ENCODE results near the gene MICAL3. TPM values are rescaled to one million over a fixed set of nuclear protein-coding genes. Genes with fewer than 3 reads are reported as not detected.

Gene MICAL3
- polyA plus RNA-seq, 1 donor from 2014 or later: 28.1 TPM

DNA sequence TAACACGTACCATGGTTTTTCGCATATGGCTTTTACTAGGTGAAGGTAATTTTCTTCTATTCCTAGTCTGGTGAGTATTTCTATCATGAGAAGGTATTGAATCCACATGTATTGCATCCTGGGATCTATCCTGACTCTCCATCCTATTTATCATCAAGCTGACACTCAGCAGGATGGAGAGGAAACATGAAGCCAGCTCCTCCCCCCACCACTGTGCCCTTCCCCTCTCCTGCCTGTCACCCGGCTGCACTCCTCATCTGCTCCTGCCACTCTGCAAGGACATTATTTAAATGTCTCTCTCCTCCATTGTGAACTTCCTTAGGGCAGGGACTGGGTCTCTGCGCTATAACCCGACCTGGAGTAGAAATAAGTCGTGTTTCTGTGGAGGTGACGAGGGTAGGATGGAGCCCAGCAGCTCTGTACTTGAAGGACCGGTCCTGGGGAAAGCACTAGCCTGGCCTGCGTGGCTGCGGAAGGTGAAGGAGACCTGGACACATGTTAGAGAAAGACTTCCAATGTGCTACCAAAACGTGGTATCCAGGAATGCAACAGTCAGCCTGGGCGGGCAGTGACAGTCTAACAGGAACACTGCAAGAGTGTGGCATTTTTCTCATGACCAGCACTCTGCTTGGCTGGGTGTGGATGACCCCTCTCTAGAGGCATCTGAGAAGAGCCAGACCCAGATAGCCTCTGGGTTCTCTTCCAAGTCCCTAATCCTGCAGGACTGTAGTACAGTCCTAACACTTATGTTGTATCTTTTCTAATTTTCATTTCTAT lies 111.2 kb downstream of the MICAL3 start:
- H3K9me2 ChIP-seq (ENCODE audit: insufficient read depth, low read length): no peaks in the 10 kb centered on the region
- no peak overlapping the region for H3K4me3 ChIP-seq (ENCODE audit: low read length)
- H3K4me2 ChIP-seq (ENCODE audit: low read length): no peak overlapping the region
- no peak overlapping the region for H2AFZ ChIP-seq (ENCODE audit: low read depth, low read length)
- peaks cover 3% of the 10 kb centered on the region for H3K79me2 ChIP-seq (replicated peaks; ENCODE audit: insufficient read depth, low read length)
- H3K27ac ChIP-seq (ENCODE audit: low read length): peak overlapping the region; percentile 25
- H4K20me1 ChIP-seq (ENCODE audit: insufficient read depth): no peaks in the 10 kb centered on the region
- TF ChIP-seq SMC3 (conservative IDR thresholded peaks at IDR 0.05; ENCODE audit: poor library complexity): no peak
- TF ChIP-seq TAF1 (IDR thresholded peaks at IDR 0.05; ENCODE audit: low read depth): no peak
- TF ChIP-seq, protein P1, sequence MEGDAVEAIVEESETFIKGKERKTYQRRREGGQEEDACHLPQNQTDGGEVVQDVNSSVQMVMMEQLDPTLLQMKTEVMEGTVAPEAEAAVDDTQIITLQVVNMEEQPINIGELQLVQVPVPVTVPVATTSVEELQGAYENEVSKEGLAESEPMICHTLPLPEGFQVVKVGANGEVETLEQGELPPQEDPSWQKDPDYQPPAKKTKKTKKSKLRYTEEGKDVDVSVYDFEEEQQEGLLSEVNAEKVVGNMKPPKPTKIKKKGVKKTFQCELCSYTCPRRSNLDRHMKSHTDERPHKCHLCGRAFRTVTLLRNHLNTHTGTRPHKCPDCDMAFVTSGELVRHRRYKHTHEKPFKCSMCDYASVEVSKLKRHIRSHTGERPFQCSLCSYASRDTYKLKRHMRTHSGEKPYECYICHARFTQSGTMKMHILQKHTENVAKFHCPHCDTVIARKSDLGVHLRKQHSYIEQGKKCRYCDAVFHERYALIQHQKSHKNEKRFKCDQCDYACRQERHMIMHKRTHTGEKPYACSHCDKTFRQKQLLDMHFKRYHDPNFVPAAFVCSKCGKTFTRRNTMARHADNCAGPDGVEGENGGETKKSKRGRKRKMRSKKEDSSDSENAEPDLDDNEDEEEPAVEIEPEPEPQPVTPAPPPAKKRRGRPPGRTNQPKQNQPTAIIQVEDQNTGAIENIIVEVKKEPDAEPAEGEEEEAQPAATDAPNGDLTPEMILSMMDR (IDR thresholded peaks at IDR 0.05; ENCODE audit: poor library complexity, severe bottlenecking): no peak
- TF ChIP-seq, protein P2, sequence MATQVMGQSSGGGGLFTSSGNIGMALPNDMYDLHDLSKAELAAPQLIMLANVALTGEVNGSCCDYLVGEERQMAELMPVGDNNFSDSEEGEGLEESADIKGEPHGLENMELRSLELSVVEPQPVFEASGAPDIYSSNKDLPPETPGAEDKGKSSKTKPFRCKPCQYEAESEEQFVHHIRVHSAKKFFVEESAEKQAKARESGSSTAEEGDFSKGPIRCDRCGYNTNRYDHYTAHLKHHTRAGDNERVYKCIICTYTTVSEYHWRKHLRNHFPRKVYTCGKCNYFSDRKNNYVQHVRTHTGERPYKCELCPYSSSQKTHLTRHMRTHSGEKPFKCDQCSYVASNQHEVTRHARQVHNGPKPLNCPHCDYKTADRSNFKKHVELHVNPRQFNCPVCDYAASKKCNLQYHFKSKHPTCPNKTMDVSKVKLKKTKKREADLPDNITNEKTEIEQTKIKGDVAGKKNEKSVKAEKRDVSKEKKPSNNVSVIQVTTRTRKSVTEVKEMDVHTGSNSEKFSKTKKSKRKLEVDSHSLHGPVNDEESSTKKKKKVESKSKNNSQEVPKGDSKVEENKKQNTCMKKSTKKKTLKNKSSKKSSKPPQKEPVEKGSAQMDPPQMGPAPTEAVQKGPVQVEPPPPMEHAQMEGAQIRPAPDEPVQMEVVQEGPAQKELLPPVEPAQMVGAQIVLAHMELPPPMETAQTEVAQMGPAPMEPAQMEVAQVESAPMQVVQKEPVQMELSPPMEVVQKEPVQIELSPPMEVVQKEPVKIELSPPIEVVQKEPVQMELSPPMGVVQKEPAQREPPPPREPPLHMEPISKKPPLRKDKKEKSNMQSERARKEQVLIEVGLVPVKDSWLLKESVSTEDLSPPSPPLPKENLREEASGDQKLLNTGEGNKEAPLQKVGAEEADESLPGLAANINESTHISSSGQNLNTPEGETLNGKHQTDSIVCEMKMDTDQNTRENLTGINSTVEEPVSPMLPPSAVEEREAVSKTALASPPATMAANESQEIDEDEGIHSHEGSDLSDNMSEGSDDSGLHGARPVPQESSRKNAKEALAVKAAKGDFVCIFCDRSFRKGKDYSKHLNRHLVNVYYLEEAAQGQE (IDR thresholded peaks at IDR 0.05; ENCODE audit: borderline replicate concordance): no peak
- TF ChIP-seq MXI1 (conservative IDR thresholded peaks at IDR 0.05; ENCODE audit: poor library complexity, severe bottlenecking): no peak
- no peak for TF ChIP-seq POLR2AphosphoS5 (IDR thresholded peaks at IDR 0.05)
- TF ChIP-seq EZH2 (IDR thresholded peaks at IDR 0.05; ENCODE audit: borderline replicate concordance, insufficient read depth, low read length, poor library complexity, severe bottlenecking): no peak
- no peak for TF ChIP-seq EP300 (conservative IDR thresholded peaks at IDR 0.05; ENCODE audit: poor library complexity, severe bottlenecking)
- TF ChIP-seq RAD21 (conservative IDR thresholded peaks at IDR 0.05): no peak
- no peaks in the 10 kb centered on the region for H3K27me3 ChIP-seq (ENCODE audit: insufficient read depth, low read depth, low read length)
- no peak overlapping the region for H3K9ac ChIP-seq (ENCODE audit: low read length)
- no peaks in the 10 kb centered on the region for H3K9me3 ChIP-seq (ENCODE audit: low read length)
- no peaks in the 10 kb centered on the region for H3F3A ChIP-seq (ENCODE audit: insufficient read depth, low read length, poor library complexity, severe bottlenecking)
- H3K36me3 ChIP-seq (ENCODE audit: insufficient read depth, low read length): peaks cover 4% of the 10 kb centered on the region

DNA sequence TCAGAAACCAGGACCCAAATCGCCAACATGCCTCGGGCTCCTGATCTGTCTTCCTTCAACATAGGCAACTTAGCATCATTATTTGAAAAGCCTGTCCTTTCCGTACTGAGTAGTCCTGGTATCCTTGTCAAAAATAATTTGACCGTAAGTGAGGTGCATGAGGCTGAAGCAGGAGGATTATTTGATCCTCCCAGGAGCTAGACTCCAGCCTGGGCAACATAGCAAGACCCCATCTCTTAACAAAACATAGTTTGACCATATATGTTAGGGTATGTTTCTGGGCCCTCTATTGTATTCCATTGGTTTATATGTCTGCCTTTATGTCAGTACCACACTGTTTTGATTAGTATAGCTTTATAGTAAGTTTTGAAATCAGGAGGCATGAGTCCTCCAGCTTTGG lies 112.5 kb downstream of the MICAL3 start:
- Histone ChIP-seq H2AFZ (ENCODE audit: low read depth, low read length) (no peak overlapping the region), H3K9me3 (ENCODE audit: low read length) (no peaks in the 10 kb centered on the region), H3K9me2 (ENCODE audit: insufficient read depth, low read length) (no peaks in the 10 kb centered on the region), H3K27me3 (ENCODE audit: insufficient read depth, low read depth, low read length) (no peaks in the 10 kb centered on the region), H3K79me2 (replicated peaks; ENCODE audit: insufficient read depth, low read length) (peaks cover 3% of the 10 kb centered on the region), H3K9ac (ENCODE audit: low read length) (no peak overlapping the region), H3K27ac (ENCODE audit: low read length) (peak overlapping the region; percentile 72), H4K20me1 (ENCODE audit: insufficient read depth) (no peaks in the 10 kb centered on the region), H3K4me3 (ENCODE audit: low read length) (no peak overlapping the region), H3K36me3 (ENCODE audit: insufficient read depth, low read length) (peaks cover 4% of the 10 kb centered on the region), H3K4me2 (ENCODE audit: low read length) (no peak overlapping the region), H3F3A (ENCODE audit: insufficient read depth, low read length, poor library complexity, severe bottlenecking) (no peaks in the 10 kb centered on the region)
- TF ChIP-seq EP300 (conservative IDR thresholded peaks at IDR 0.05; ENCODE audit: poor library complexity, severe bottlenecking): no peak
- TF ChIP-seq, protein P1 (IDR thresholded peaks at IDR 0.05; ENCODE audit: poor library complexity, severe bottlenecking): no peak
- no peak for TF ChIP-seq POLR2AphosphoS5 (IDR thresholded peaks at IDR 0.05)
- no peak for TF ChIP-seq MXI1 (conservative IDR thresholded peaks at IDR 0.05; ENCODE audit: poor library complexity, severe bottlenecking)
- TF ChIP-seq TAF1 (IDR thresholded peaks at IDR 0.05; ENCODE audit: low read depth): no peak
- TF ChIP-seq RAD21 (conservative IDR thresholded peaks at IDR 0.05): no peak
- TF ChIP-seq, protein P2 (IDR thresholded peaks at IDR 0.05; ENCODE audit: borderline replicate concordance): no peak
- TF ChIP-seq EZH2 (IDR thresholded peaks at IDR 0.05; ENCODE audit: borderline replicate concordance, insufficient read depth, low read length, poor library complexity, severe bottlenecking): no peak

Measured in neural cell (in vitro differentiated cells).